Ovary (tissue), 3 donors: ENCODE measurements around the gene RNF5.
A peak's percentile ranks its signal among the peaks of the same experiment; 100 is the strongest.

ENCODE experiments used
- POLR2A ChIP-seq: fragments of 450-650 bp; IDR thresholded peaks from one replicate; pipeline ENCODE4 v1.6.1; 2017; ENCODE audit warnings: antibody characterized with exemption, mild to moderate bottlenecking, moderate library complexity
- TF ChIP-seq, protein P1 (sequence below), 3 donors: fragments of 450-650 bp in 2 of 3; fragments of 200-600 bp in 1 of 3; IDR thresholded peaks; one replicate each; pipeline versions ENCODE4 v1.5.1 to v1.8.0; 2016 to 2022; ENCODE audit warnings: antibody characterized with exemption in 3 of 3, mild to moderate bottlenecking in 1 of 3
- donor health status: DM: no; HTN: no; CAD: no.

DNA sequence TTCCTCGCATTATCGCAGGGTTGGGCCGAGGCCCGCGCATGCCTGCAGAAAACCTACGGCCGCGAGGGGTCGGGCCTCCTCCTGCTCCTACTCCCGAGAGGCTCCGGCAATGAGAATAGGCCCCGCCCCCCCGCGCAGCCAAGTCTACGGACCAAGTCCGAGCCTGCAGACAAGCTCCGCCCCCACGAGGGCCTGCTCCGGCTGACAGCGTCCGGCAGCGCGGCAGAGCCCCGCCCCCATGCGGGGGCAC is 17.4 kb downstream of the RNF5 start:
- no peak for TF ChIP-seq POLR2A
- TF ChIP-seq, protein P1, sequence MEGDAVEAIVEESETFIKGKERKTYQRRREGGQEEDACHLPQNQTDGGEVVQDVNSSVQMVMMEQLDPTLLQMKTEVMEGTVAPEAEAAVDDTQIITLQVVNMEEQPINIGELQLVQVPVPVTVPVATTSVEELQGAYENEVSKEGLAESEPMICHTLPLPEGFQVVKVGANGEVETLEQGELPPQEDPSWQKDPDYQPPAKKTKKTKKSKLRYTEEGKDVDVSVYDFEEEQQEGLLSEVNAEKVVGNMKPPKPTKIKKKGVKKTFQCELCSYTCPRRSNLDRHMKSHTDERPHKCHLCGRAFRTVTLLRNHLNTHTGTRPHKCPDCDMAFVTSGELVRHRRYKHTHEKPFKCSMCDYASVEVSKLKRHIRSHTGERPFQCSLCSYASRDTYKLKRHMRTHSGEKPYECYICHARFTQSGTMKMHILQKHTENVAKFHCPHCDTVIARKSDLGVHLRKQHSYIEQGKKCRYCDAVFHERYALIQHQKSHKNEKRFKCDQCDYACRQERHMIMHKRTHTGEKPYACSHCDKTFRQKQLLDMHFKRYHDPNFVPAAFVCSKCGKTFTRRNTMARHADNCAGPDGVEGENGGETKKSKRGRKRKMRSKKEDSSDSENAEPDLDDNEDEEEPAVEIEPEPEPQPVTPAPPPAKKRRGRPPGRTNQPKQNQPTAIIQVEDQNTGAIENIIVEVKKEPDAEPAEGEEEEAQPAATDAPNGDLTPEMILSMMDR (IDR thresholded peaks at IDR 0.05), result peak; percentile 72 to 91 (median 73)
